Chondrocyte (in vitro differentiated cells): ENCODE measurements around the gene RBM33. TPM values are rescaled to one million over a fixed set of nuclear protein-coding genes. Genes with fewer than 3 reads are reported as not detected.

Experiments
- DNase-seq: peaks from one replicate; pipeline ENCODE4 v3.0.0; 2021; ENCODE audit warnings: mixed read lengths, low spot score
- H3K27ac Mint-ChIP-seq: one replicate; pipeline ENCODE4 v1.8.0; 2021; ENCODE audit warnings: mild to moderate bottlenecking, moderate library complexity, mixed read lengths; ENCODE audit not compliant: unreplicated experiment
- H3K27me3 Mint-ChIP-seq: 2 replicates; pipeline ENCODE4 v1.8.0; 2021; ENCODE audit warnings: low read depth, mixed read lengths
- H3K36me3 Mint-ChIP-seq: 2 replicates; pipeline ENCODE4 v1.8.0; 2021; ENCODE audit warnings: low read depth, mixed read lengths
- H3K4me1 Mint-ChIP-seq: 2 replicates; pipeline ENCODE4 v1.8.0; 2021; ENCODE audit warnings: low read depth, mild to moderate bottlenecking, mixed read lengths
- H3K4me3 Mint-ChIP-seq: one replicate; pipeline ENCODE4 v1.8.0; 2021; ENCODE audit warnings: mild to moderate bottlenecking, moderate library complexity, mixed read lengths; ENCODE audit not compliant: unreplicated experiment
- H3K9me3 Mint-ChIP-seq: 2 replicates; pipeline ENCODE4 v1.8.0; 2021; ENCODE audit warnings: low read depth, mixed read lengths
- total RNA-seq: library from RNA; stranded (reverse); gene quantifications from 3 replicates; pipeline ENCODE4 v1.2.1, GENCODE V29; 2021
- TF ChIP-seq, protein P1 (sequence below): fragments of 200-600 bp; sonication (generic); IDR thresholded peaks from 2 replicates; pipeline ENCODE4 v1.5.0; 2021; ENCODE audit warnings: antibody characterized with exemption, mild to moderate bottlenecking, moderate library complexity

Gene RBM33
- total RNA-seq, 1 donor from 2014 or later = 43.8 TPM

GRCh38 chr7:155625557-155625956 is 18.9 kb upstream of the RBM33 start:
- Mint-ChIP-seq H3K27ac (no peak overlapping the region), H3K27me3 (peaks cover 1% of the 10 kb centered on the region), H3K36me3 (peaks cover 4% of the 10 kb centered on the region), H3K4me1 (no peaks in the 10 kb centered on the region), H3K9me3 (peaks cover 31% of the 10 kb centered on the region), H3K4me3 (no peak overlapping the region)
- TF ChIP-seq, protein P1, sequence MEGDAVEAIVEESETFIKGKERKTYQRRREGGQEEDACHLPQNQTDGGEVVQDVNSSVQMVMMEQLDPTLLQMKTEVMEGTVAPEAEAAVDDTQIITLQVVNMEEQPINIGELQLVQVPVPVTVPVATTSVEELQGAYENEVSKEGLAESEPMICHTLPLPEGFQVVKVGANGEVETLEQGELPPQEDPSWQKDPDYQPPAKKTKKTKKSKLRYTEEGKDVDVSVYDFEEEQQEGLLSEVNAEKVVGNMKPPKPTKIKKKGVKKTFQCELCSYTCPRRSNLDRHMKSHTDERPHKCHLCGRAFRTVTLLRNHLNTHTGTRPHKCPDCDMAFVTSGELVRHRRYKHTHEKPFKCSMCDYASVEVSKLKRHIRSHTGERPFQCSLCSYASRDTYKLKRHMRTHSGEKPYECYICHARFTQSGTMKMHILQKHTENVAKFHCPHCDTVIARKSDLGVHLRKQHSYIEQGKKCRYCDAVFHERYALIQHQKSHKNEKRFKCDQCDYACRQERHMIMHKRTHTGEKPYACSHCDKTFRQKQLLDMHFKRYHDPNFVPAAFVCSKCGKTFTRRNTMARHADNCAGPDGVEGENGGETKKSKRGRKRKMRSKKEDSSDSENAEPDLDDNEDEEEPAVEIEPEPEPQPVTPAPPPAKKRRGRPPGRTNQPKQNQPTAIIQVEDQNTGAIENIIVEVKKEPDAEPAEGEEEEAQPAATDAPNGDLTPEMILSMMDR = no peak
- DNase-seq = no peak

DNA sequence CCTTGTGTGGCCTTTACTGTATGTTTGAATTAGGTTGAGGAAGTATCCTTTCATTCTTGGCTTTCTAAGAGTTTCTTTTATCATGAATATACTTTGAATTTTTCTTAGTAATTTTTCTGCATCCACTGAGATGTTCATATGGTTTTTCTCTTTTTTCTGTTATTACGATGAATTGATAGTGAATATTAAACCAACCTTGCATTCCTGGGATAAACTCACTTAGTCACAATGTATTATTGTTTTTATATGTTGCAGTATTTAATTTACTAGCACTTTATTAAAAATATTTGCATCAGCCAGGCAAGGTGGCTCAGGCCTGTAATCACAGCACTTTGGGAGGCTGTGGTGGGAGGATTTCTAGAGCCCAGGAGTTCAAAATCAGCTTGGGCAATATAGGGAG is 15.3 kb upstream of the RBM33 start:
- Mint-ChIP-seq H3K27ac (no peak overlapping the region), H3K4me3 (no peak overlapping the region), H3K27me3 (peaks cover 1% of the 10 kb centered on the region), H3K4me1 (no peaks in the 10 kb centered on the region), H3K9me3 (peaks cover 57% of the 10 kb centered on the region), H3K36me3 (peaks cover 10% of the 10 kb centered on the region)
- TF ChIP-seq, protein P1 = no peak
- DNase-seq = no peak

GRCh38 chr7:155631155-155631554 is 13.3 kb upstream of the RBM33 start:
- DNase-seq = no peak
- peaks cover 63% of the 10 kb centered on the region for H3K9me3 Mint-ChIP-seq
- H3K27ac Mint-ChIP-seq = no peak overlapping the region
- H3K4me1 Mint-ChIP-seq = no peaks in the 10 kb centered on the region
- peaks cover 13% of the 10 kb centered on the region for H3K36me3 Mint-ChIP-seq
- no peaks in the 10 kb centered on the region for H3K27me3 Mint-ChIP-seq
- TF ChIP-seq, protein P1 = peak; percentile 6
- H3K4me3 Mint-ChIP-seq = no peak overlapping the region

GRCh38 chr7:155635817-155636216 is 8.6 kb upstream of the RBM33 start:
- Mint-ChIP-seq H3K9me3 (peaks cover 75% of the 10 kb centered on the region), H3K27ac (no peak overlapping the region), H3K4me3 (no peak overlapping the region), H3K27me3 (no peaks in the 10 kb centered on the region), H3K36me3 (peaks cover 29% of the 10 kb centered on the region), H3K4me1 (no peaks in the 10 kb centered on the region)
- DNase-seq = no peak
- TF ChIP-seq, protein P1 = no peak

DNA sequence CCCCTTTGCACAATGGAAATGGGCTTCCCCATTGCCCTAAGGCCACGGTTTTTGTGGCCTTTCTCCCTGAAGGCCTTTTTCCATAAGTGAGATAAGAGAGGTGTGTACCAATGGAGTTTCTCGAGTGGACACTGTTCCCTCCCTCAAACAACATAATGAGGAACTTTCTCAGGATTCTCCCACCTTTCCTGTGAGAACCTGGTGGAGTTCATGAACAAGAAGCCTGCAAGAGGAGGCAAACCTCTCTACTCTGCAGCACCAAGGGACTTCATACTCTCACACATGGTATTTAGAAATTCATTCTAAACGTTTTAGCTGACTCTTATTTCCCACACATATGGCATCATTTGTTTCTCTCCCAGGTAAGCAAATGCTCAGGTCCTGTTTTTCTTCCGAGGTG is 7.3 kb upstream of the RBM33 start:
- Mint-ChIP-seq H3K9me3 (peaks cover 74% of the 10 kb centered on the region), H3K27ac (no peak overlapping the region), H3K36me3 (peaks cover 39% of the 10 kb centered on the region), H3K27me3 (no peaks in the 10 kb centered on the region), H3K4me1 (no peaks in the 10 kb centered on the region), H3K4me3 (no peak overlapping the region)
- no peak for DNase-seq
- TF ChIP-seq, protein P1 = no peak
